Measurements from ENCODE around the gene TBX2.

The TBX2 gene

GRCh38 chr17:61410141-61411010, 10.7 kb downstream of the TBX2 start:
- no peak for DNase-seq (ENCODE audit: low read depth, low spot score)
- peak; percentile 49 for TF ChIP-seq CTCF (IDR thresholded peaks at IDR 0.05; ENCODE audit: insufficient read depth, low read length, missing control alignments)
- no peak overlapping the region for H3K4me3 ChIP-seq (ENCODE audit: low read depth, low read length)
- CTCF ChIA-PET, result interaction anchor here (0.7 to 12.5 kb wide), 15 partner anchors 9 to 690 kb away, joined by 3 to 241 read pairs (median 8); no protein-coding TSS in a partner anchor
- POLR2A ChIA-PET, result no interaction called here

- no peak overlapping the region for H3K4me3 ChIP-seq (ENCODE audit: low read depth, low read length)
- CTCF ChIA-PET, result interaction anchor here (0.7 to 12.5 kb wide), 12 partner anchors 10 to 665 kb away, joined by 3 to 241 read pairs (median 16); no protein-coding TSS in a partner anchor
- TF ChIP-seq CTCF (IDR thresholded peaks at IDR 0.05; ENCODE audit: insufficient read depth, low read length, missing control alignments), result no peak
- no peak for DNase-seq (ENCODE audit: low read depth, low spot score)
- POLR2A ChIA-PET, result no interaction called here
Measured at GRCh38 chr17:61411011-61411260, 11.3 kb downstream of the TBX2 start.

DNA sequence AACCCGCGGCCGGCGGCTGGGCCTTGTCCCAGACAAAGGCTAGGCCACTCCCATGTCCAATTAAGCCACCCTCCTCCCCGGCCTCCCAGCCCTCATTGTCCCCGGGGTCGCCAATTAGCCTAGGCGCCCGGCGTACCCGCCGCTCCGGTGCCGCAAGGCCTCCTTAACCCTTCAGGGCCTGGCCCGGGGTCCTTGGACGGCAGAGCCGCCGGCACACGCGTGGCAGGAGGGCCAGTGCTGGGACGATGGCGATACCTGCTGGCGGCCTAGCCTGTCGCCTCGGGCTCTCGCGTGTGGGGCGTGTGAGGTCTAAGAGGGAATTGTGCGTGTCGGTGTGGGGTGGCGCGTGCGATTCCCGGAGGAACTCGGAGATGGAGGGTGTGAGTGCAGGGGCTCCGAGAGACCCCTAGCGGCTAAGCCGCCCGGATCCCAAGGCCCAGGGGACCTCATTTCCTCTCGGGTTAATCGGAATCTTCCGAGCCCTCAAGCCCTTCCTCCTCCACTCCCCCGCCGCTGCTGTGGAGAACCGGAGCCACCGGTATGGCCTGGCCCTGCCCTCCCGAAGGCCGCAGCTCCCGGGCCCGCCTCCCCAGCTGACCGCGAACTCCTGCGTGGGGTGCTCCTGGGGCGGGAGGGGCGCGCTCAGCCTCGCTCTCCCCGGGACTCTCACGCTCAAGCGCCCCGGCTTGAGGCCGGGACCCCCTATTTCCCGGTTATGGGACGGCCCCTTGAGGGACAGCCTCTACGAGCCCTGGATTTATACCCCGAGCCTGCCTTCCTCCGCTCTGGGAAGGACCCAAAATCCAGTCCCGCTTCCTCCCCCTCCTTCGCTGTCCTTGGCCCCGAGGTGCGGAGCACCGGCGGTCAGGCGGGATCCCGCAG, 11.9 kb downstream of the TBX2 start:
- DNase-seq (ENCODE audit: low read depth, low spot score), result no peak
- ChIA-PET POLR2A (interaction anchor here (1.2 to 1.3 kb wide), 2 partner anchors 10 to 423 kb away, joined by 3 to 6 read pairs; no protein-coding TSS in a partner anchor), CTCF (interaction anchor here (0.6 to 12.5 kb wide), 63 partner anchors 9 to 705 kb away, joined by 3 to 241 read pairs (median 4); partner anchors contain the start of gene TBX2)

GRCh38 chr17:61412143-61412859, 12.7 kb downstream of the TBX2 start:
- no peak for DNase-seq (ENCODE audit: low read depth, low spot score)
- peak; percentile 95 for TF ChIP-seq CTCF (IDR thresholded peaks at IDR 0.05; ENCODE audit: insufficient read depth, low read length, missing control alignments)
- H3K4me3 ChIP-seq (ENCODE audit: low read depth, low read length), result peak overlapping the region; percentile 60
- POLR2A ChIA-PET, result interaction anchor here (1.2 to 1.3 kb wide), 2 partner anchors 11 to 422 kb away, joined by 3 to 6 read pairs; no protein-coding TSS in a partner anchor
- CTCF ChIA-PET, result interaction anchor here (0.6 to 12.5 kb wide), 67 partner anchors 8 to 706 kb away, joined by 3 to 241 read pairs (median 4); partner anchors contain the start of gene TBX2

More for the DNA sequence above, 11.9 kb downstream of the TBX2 start:
- peak overlapping the region; percentile 60 for H3K4me3 ChIP-seq (ENCODE audit: low read depth, low read length)
- no peak for TF ChIP-seq CTCF (IDR thresholded peaks at IDR 0.05; ENCODE audit: insufficient read depth, low read length, missing control alignments)

- ChIA-PET POLR2A (interaction anchor here (1.2 to 1.3 kb wide), 2 partner anchors 12 to 421 kb away, joined by 3 to 6 read pairs; no protein-coding TSS in a partner anchor), CTCF (interaction anchor here (0.7 to 12.5 kb wide), 50 partner anchors 12 to 707 kb away, joined by 3 to 241 read pairs (median 4); partner anchors contain the start of gene TBX2)
- peak overlapping the region; percentile 60 for H3K4me3 ChIP-seq (ENCODE audit: low read depth, low read length)
- no peak for TF ChIP-seq CTCF (IDR thresholded peaks at IDR 0.05; ENCODE audit: insufficient read depth, low read length, missing control alignments)
- no peak for DNase-seq (ENCODE audit: low read depth, low spot score)
Measured at GRCh38 chr17:61412860-61413660, 13.4 kb downstream of the TBX2 start.
